ENCODE measurements around the gene MTHFD1. TPM values are rescaled to one million over a fixed set of nuclear protein-coding genes. Genes with fewer than 3 reads are reported as not detected.

The MTHFD1 gene
- total RNA-seq, 3 donors from 2014 or later (not counting 1 experiment from before 2014, with no cell fraction given): 27.6 to 34.6 (median 28.0) TPM

DNA sequence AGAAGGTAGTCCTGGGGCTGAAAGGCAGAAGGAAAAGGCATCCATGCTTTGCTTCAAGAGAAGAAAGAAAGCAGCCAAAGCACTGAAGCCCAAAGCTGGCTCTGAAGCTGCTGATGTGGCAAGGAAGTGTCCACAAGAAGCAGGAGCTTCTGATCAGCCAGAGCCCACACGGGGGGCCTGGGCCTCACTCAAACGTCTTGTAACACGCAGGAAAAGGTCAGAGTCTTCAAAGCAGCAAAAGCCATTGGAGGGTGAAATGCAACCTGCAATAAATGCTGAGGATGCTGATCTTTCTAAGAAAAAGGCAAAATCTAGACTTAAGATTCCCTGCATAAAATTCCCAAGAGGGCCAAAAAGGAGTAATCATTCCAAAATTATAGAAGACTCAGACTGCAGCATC is 80.3 kb downstream of the MTHFD1 start:
- H3K36me3 Mint-ChIP-seq: no peaks in the 10 kb centered on the region
- Histone ChIP-seq H3K27ac (ENCODE audit: low read length) (no peak overlapping the region), H3K27me3 (ENCODE audit: control insufficient read depth, insufficient read depth, low read length) (no peaks in the 10 kb centered on the region), H3K4me1 (ENCODE audit: control insufficient read depth, insufficient read depth, low read length) (peaks cover 14% of the 10 kb centered on the region), H3K4me3 (ENCODE audit: low read length) (no peak overlapping the region), H3K9me3 (ENCODE audit: control insufficient read depth, insufficient read depth, low read length) (no peaks in the 10 kb centered on the region), H3K36me3 (ENCODE audit: control insufficient read depth, insufficient read depth, low read length) (peaks cover 3% of the 10 kb centered on the region)
- intact Hi-C loops (cut with micrococcal nuclease): loop anchor here (5.0 kb wide), 3 partner anchors 34 to 81 kb away; partner anchors contain the start of genes MTHFD1, ZBTB1 and ZBTB25
- DNase-seq: no peak
- TF ChIP-seq CTCF (IDR thresholded peaks at IDR 0.05): no peak
- no peaks in the 10 kb centered on the region for H3K27me3 Mint-ChIP-seq (ENCODE audit: low read depth in 2 of 2)
- no peaks in the 10 kb centered on the region for H3K9me3 Mint-ChIP-seq
- WGBS (ENCODE audit: insufficient coverage): 68% methylated on average over 3 of the region's 3 CpGs
- no peak overlapping the region for H3K4me3 Mint-ChIP-seq
- H3K4me1 Mint-ChIP-seq: peaks cover 47 to 48% of the 10 kb centered on the region in 2 donors
- no peak for ATAC-seq
- peak overlapping the region; percentile 74 to 92 for H3K27ac Mint-ChIP-seq

GRCh38 chr14:64474041-64474440 is 85.9 kb downstream of the MTHFD1 start:
- H3K4me3 ChIP-seq (ENCODE audit: low read length): no peak overlapping the region
- H3K9me3 ChIP-seq (ENCODE audit: control insufficient read depth, insufficient read depth, low read length): no peaks in the 10 kb centered on the region
- H3K27ac ChIP-seq (ENCODE audit: low read length): no peak overlapping the region
- DNase-seq (no peak), ATAC-seq (no peak)
- Mint-ChIP-seq H3K9me3 (no peaks in the 10 kb centered on the region), H3K4me1 (peaks cover 11 to 17% of the 10 kb centered on the region in 2 donors), H3K36me3 (no peaks in the 10 kb centered on the region), H3K4me3 (no peak overlapping the region), H3K27ac (peak overlapping the region; percentile 21 to 70), H3K27me3 (ENCODE audit: low read depth in 2 of 2) (no peaks in the 10 kb centered on the region)
- peaks cover 6% of the 10 kb centered on the region for H3K36me3 ChIP-seq (ENCODE audit: control insufficient read depth, insufficient read depth, low read length)
- intact Hi-C loops (cut with micrococcal nuclease): no loop called here
- H3K4me1 ChIP-seq (ENCODE audit: control insufficient read depth, insufficient read depth, low read length): no peaks in the 10 kb centered on the region
- H3K27me3 ChIP-seq (ENCODE audit: control insufficient read depth, insufficient read depth, low read length): no peaks in the 10 kb centered on the region
- TF ChIP-seq CTCF (IDR thresholded peaks at IDR 0.05): no peak
- WGBS (ENCODE audit: insufficient coverage): 78% methylated on average over 2 of the region's 2 CpGs

DNA sequence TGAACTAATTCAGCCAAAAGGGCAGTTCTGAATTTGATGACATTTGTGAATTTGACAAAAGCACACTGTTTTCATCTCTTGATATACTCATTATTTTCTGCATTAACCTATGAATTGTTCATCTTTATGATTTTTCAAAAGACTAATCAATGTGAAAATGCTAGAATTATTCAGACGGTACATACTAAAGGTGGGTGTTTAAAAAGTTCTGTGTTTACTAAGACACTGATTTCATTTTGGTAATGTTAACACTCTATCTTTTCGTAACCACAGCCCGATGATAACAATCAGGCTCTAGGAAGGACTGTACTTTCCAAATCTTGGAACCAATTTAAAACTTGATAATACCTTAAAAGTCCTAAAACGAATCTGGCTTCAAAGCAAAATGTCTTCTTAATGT is 86.5 kb downstream of the MTHFD1 start:
- H3K4me1 Mint-ChIP-seq: peaks cover 9 to 12% of the 10 kb centered on the region in 2 donors
- H3K27ac Mint-ChIP-seq: no peak overlapping the region
- intact Hi-C loops (cut with micrococcal nuclease): no loop called here
- H3K9me3 Mint-ChIP-seq: no peaks in the 10 kb centered on the region
- 83% methylated on average over 3 of the region's 4 CpGs for WGBS (ENCODE audit: insufficient coverage)
- TF ChIP-seq CTCF (IDR thresholded peaks at IDR 0.05): no peak
- Histone ChIP-seq H3K27me3 (ENCODE audit: control insufficient read depth, insufficient read depth, low read length) (no peaks in the 10 kb centered on the region), H3K4me1 (ENCODE audit: control insufficient read depth, insufficient read depth, low read length) (no peaks in the 10 kb centered on the region), H3K9me3 (ENCODE audit: control insufficient read depth, insufficient read depth, low read length) (no peaks in the 10 kb centered on the region), H3K27ac (ENCODE audit: low read length) (no peak overlapping the region), H3K4me3 (ENCODE audit: low read length) (no peak overlapping the region), H3K36me3 (ENCODE audit: control insufficient read depth, insufficient read depth, low read length) (peaks cover 10% of the 10 kb centered on the region)
- DNase-seq: no peak
- no peaks in the 10 kb centered on the region for H3K36me3 Mint-ChIP-seq
- no peaks in the 10 kb centered on the region for H3K27me3 Mint-ChIP-seq (ENCODE audit: low read depth in 2 of 2)
- ATAC-seq: no peak
- H3K4me3 Mint-ChIP-seq: no peak overlapping the region

DNA sequence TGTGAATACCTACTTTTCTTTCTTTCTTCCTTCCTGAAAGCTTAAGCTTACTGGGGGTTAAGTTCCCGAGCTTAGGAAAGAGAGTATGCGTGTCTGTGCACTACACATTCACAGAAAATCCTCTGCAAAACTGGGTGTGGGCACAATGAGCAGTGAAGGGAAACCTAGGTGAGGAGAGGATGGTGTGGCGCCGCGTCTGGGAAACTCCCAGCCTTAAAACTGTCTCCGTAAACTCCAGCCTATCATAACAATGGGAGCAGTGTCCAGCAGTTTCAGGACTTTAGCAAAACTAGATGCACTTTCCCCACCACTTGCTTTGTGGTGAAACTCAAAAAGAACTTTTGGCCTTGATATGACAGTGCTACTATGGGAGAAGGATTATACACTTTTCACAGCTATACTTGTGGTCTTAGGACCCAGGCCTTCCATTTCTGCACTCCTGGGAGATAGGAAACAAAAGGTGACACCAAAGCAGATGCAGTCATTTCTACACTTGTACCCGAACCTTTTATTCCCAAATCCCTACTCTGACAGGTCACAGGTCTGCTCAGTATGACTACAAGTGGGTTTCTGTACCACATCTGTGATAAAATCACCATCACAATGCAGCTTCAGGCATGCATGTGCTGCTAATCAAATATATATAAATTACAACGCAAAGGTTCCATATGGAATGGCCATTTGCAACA is 87.6 kb downstream of the MTHFD1 start:
- intact Hi-C loops (cut with micrococcal nuclease): no loop called here
- no peak for TF ChIP-seq CTCF (IDR thresholded peaks at IDR 0.05)
- no peaks in the 10 kb centered on the region for H3K27me3 Mint-ChIP-seq (ENCODE audit: low read depth in 2 of 2)
- no peak for ATAC-seq
- Histone ChIP-seq H3K4me1 (ENCODE audit: control insufficient read depth, insufficient read depth, low read length) (no peaks in the 10 kb centered on the region), H3K27me3 (ENCODE audit: control insufficient read depth, insufficient read depth, low read length) (no peaks in the 10 kb centered on the region), H3K4me3 (ENCODE audit: low read length) (no peak overlapping the region), H3K9me3 (ENCODE audit: control insufficient read depth, insufficient read depth, low read length) (no peaks in the 10 kb centered on the region), H3K27ac (ENCODE audit: low read length) (no peak overlapping the region), H3K36me3 (ENCODE audit: control insufficient read depth, insufficient read depth, low read length) (peaks cover 10% of the 10 kb centered on the region)
- no peak for DNase-seq
- H3K4me3 Mint-ChIP-seq: no peak overlapping the region
- no peaks in the 10 kb centered on the region for H3K9me3 Mint-ChIP-seq
- H3K27ac Mint-ChIP-seq: peak overlapping the region in 1 of 2 donors; percentile 37
- H3K4me1 Mint-ChIP-seq: peaks cover 7 to 10% of the 10 kb centered on the region in 2 donors
- no peaks in the 10 kb centered on the region for H3K36me3 Mint-ChIP-seq
- 92% methylated on average over 3 of the region's 8 CpGs for WGBS (ENCODE audit: insufficient coverage)

Measured in natural killer cell (primary cell).